GM12892 (cell line): ENCODE data around the gene PAK2.

ENCODE experiments used
- POLR2A ChIP-seq: IDR thresholded peaks from 2 replicates; pipeline ENCODE4 v1.6.1; 2011; ENCODE audit warnings: low read depth, low read length, control low read depth
- POLR2AphosphoS5 ChIP-seq: IDR thresholded peaks from 2 replicates; pipeline ENCODE4 v1.6.1; 2011; ENCODE audit warnings: low read depth, low read length, control low read depth
- TAF1 ChIP-seq: IDR thresholded peaks from 2 replicates; pipeline ENCODE4 v1.6.1; 2011; ENCODE audit warnings: low read depth, mild to moderate bottlenecking, control low read depth, low read length, borderline replicate concordance

DNA sequence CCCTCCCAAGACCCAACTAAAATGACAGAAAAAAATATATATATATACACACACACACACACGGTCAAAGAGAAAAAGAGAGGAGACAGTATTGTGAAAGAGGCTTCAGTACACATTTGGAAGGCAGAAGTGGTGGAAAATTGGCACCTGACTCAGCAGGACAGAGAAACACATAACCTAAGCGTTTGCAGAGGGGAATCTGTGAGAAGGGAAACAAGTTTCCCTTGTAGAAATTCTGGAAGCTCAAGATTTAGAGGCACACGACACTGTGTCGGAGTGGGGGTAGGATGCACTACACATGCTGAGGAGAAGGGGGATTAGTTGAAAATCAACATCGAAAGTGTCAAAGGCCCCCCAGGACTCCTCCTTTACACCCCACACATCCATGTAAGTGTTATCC lies 53.1 kb downstream of the PAK2 start:
- TF ChIP-seq POLR2AphosphoS5 (no peak), POLR2A (no peak), TAF1 (no peak)
